NCI-H524 (cell line): ENCODE measurements around the gene DUS1L.

Source experiments
- DNase-seq, 2 experiments: peaks; one replicate each; lab custom pipeline; 2025; lab: John Stamatoyannopoulos, UW

The DUS1L gene

GRCh38 chr17:82055023-82055964 lies 10.3 kb downstream of the DUS1L start:
- no peak for DNase-seq

GRCh38 chr17:82054351-82055022 lies 11.1 kb downstream of the DUS1L start:
- no peak for DNase-seq

- no peak for DNase-seq
These were observed 11.9 kb downstream of the DUS1L start for GRCh38 chr17:82053556-82054263.

- DNase-seq, result no peak
These were observed 12.5 kb downstream of the DUS1L start for GRCh38 chr17:82053130-82053529.

GRCh38 chr17:82052638-82053059 lies 13.0 kb downstream of the DUS1L start:
- no peak for DNase-seq

GRCh38 chr17:82051776-82052637 lies 13.6 kb downstream of the DUS1L start, which contains the start of the genes GPS1 and RFNG:
Gene GPS1 (plus strand): TSS chr17:82051898. CDS start chr17:82051932, 34 bp downstream.
Gene RFNG (minus strand): TSS chr17:82051811. CDS start chr17:82051766, 45 bp downstream.
- peak; percentile 45 to 77 for DNase-seq

GRCh38 chr17:82050761-82051641 lies 14.6 kb downstream of the DUS1L start:
- DNase-seq, result no peak

GRCh38 chr17:82050152-82050760 lies 15.3 kb downstream of the DUS1L start:
- DNase-seq, result no peak

- DNase-seq, result no peak
These were observed 16.1 kb downstream of the DUS1L start for GRCh38 chr17:82049521-82049971.

GRCh38 chr17:82049106-82049505 lies 16.5 kb downstream of the DUS1L start:
- no peak for DNase-seq

GRCh38 chr17:82048571-82048971 lies 17.0 kb downstream of the DUS1L start:
- DNase-seq, result no peak

- DNase-seq, result no peak
These were observed 17.6 kb downstream of the DUS1L start for GRCh38 chr17:82047914-82048570.

- DNase-seq, result no peak
These were observed 18.2 kb downstream of the DUS1L start for GRCh38 chr17:82047379-82047778.

- no peak for DNase-seq
These were observed 18.7 kb downstream of the DUS1L start for GRCh38 chr17:82046903-82047302.

- DNase-seq, result no peak
These were observed 19.6 kb downstream of the DUS1L start for GRCh38 chr17:82045936-82046484.

GRCh38 chr17:82043507-82043906 lies 22.1 kb downstream of the DUS1L start:
- no peak for DNase-seq

GRCh38 chr17:82042649-82043048 lies 23.0 kb downstream of the DUS1L start:
- no peak for DNase-seq

- no peak for DNase-seq
These were observed 24.3 kb downstream of the DUS1L start for GRCh38 chr17:82041144-82041814.
